Measurements from ENCODE around the gene GLG1. TPM values are rescaled to one million over a fixed set of nuclear protein-coding genes. Genes with fewer than 3 reads are reported as not detected.

GLG1 gene
- total RNA-seq, 1 experiment from 2014 or later = 237 TPM

- TF ChIP-seq REST (IDR thresholded peaks at IDR 0.05; ENCODE audit: low read depth) (no peak), SIN3A (IDR thresholded peaks at IDR 0.05; ENCODE audit: low read depth) (no peak), ZBTB33 (IDR thresholded peaks at IDR 0.05; ENCODE audit: extremely low read depth, insufficient replicate concordance, low read length) (no peak), EZH2phosphoT487 (IDR thresholded peaks at IDR 0.05; ENCODE audit: borderline replicate concordance) (no peak), ZFX (IDR thresholded peaks at IDR 0.05) (no peak), ATF3 (IDR thresholded peaks at IDR 0.05) (no peak), FOSL1 (IDR thresholded peaks at IDR 0.05; ENCODE audit: low read depth) (no peak), MAX (IDR thresholded peaks at IDR 0.05) (no peak)
These were observed 151.7 kb downstream of the GLG1 start (continued) for GRCh38 chr16:74455213-74455612.
